ENCODE results near the gene EGFL7. TPM values are rescaled to one million over a fixed set of nuclear protein-coding genes. Genes with fewer than 3 reads are reported as not detected.

EGFL7 gene
- total and polyA plus RNA-seq, 10 of the 15 experiments (the other 5 are each of a cell fraction or from before 2014, with no cell fraction given): 0.06 to 0.46 (median 0.19) TPM; not detected in 5

- TF ChIP-seq CUX1 (IDR thresholded peaks at IDR 0.05; ENCODE audit: insufficient replicate concordance, low read depth, low read length) (no peak), ZBTB40 (IDR thresholded peaks at IDR 0.05; ENCODE audit: borderline replicate concordance) (no peak), WRNIP1 (IDR thresholded peaks at IDR 0.05; ENCODE audit: borderline replicate concordance, low read depth, low read length) (no peak)
These were observed 14.0 kb upstream of the EGFL7 start (continued) for GRCh38 chr9:136648751-136649150.

Measured in GM12878 (cell line).